Muscle of leg (tissue), 11 donors: Measurements from ENCODE around the gene BABAM2. TPM values are rescaled to one million over a fixed set of nuclear protein-coding genes. Genes with fewer than 3 reads are reported as not detected.
"Not testable (repeated sequence)": the region's sequence is repeated elsewhere in the genome, so short reads cannot be mapped to it uniquely, and the experiment has no call there.

ENCODE experiments used
- DNase-seq: peaks from one replicate; pipeline ENCODE4 v3.0.0; 2013
- H3K27ac ChIP-seq: one replicate; pipeline ENCODE4 v1.5.1; 2013; ENCODE audit warnings: mild to moderate bottlenecking, low read length, control low read depth
- H3K27me3 ChIP-seq: one replicate; pipeline ENCODE4 v1.6.1; 2013; ENCODE audit warnings: low read length; ENCODE audit not compliant: control insufficient read depth, insufficient read depth
- H3K36me3 ChIP-seq: one replicate; pipeline ENCODE4 v1.6.1; 2013; ENCODE audit warnings: low read length; ENCODE audit not compliant: control insufficient read depth, insufficient read depth
- H3K4me1 ChIP-seq: one replicate; pipeline ENCODE4 v1.6.1; 2013; ENCODE audit warnings: low read length; ENCODE audit not compliant: control insufficient read depth, insufficient read depth
- H3K4me3 ChIP-seq: one replicate; pipeline ENCODE4 v1.5.1; 2013; ENCODE audit warnings: low read length, control low read depth
- H3K9me3 ChIP-seq: replicated peaks from 2 replicates; pipeline ENCODE4 v1.6.1; 2013; ENCODE audit warnings: low read depth, low read length; ENCODE audit not compliant: control insufficient read depth
- WGBS: methylation state at CpG from one replicate; pipeline ENCODE4 v1.1.5; 2013; ENCODE audit warnings: missing lambda C conversion rate; ENCODE audit not compliant: insufficient coverage; 5-methylcytosine and 5-hydroxymethylcytosine counted together
- polyA plus RNA-seq, 8 donors: library from polyadenylated mRNA; unstranded; fragments of 120-200 nt; gene quantifications; one replicate each; pipeline versions ENCODE4 v1.2.1 to v1.2.3, GENCODE V29; 2013; ENCODE audit warnings: inconsistent platforms in 1 of 8, low replicate concordance in 1 of 8; ENCODE audit not compliant: insufficient read length in 8 of 8, insufficient read depth in 1 of 8
- total RNA-seq: library from RNA; stranded (reverse); fragments of 120-200 nt; gene quantifications from one replicate; pipeline ENCODE4 v1.2.4, GENCODE V29; 2013

Gene BABAM2
- total and polyA plus RNA-seq, 9 donors: 16.1 to 23.6 (median 21.4) TPM

- Histone ChIP-seq H3K4me3 (no peak overlapping the region), H3K9me3 (no peaks in the 10 kb centered on the region), H3K36me3 (no peaks in the 10 kb centered on the region), H3K27ac (no peak overlapping the region), H3K4me1 (peaks cover 38% of the 10 kb centered on the region), H3K27me3 (no peaks in the 10 kb centered on the region)
- WGBS: 75% methylated on average over 11 of the region's 19 CpGs
- no peak for DNase-seq
These were observed 477.3 kb downstream of the BABAM2 start for GRCh38 chr2:28367667-28368356.

- Histone ChIP-seq H3K27ac (no peak overlapping the region), H3K4me1 (peaks cover 35% of the 10 kb centered on the region), H3K36me3 (no peaks in the 10 kb centered on the region), H3K9me3 (no peaks in the 10 kb centered on the region), H3K27me3 (no peaks in the 10 kb centered on the region), H3K4me3 (no peak overlapping the region)
- no peak for DNase-seq
- 95% methylated on average over 7 of the region's 9 CpGs for WGBS
These were observed 477.8 kb downstream of the BABAM2 start for GRCh38 chr2:28368357-28368798.

GRCh38 chr2:28369358-28369757, 478.8 kb downstream of the BABAM2 start:
- H3K4me1 ChIP-seq: peaks cover 30% of the 10 kb centered on the region
- no peaks in the 10 kb centered on the region for H3K27me3 ChIP-seq
- DNase-seq: no peak
- no peak overlapping the region for H3K27ac ChIP-seq
- no peaks in the 10 kb centered on the region for H3K36me3 ChIP-seq
- WGBS: 53% methylated on average over 4 of the region's 5 CpGs
- H3K9me3 ChIP-seq: no peaks in the 10 kb centered on the region
- H3K4me3 ChIP-seq: no peak overlapping the region

- Histone ChIP-seq H3K27me3 (no peaks in the 10 kb centered on the region), H3K4me1 (peaks cover 20% of the 10 kb centered on the region)
These were observed 479.8 kb downstream of the BABAM2 start for GRCh38 chr2:28370354-28370753.

GRCh38 chr2:28371728-28372127, 481.2 kb downstream of the BABAM2 start:
- H3K36me3 ChIP-seq, H3K27me3 ChIP-seq, DNase-seq, H3K27ac ChIP-seq, H3K4me3 ChIP-seq, H3K4me1 ChIP-seq, H3K9me3 ChIP-seq: not testable (repeated sequence)
- WGBS: no CpG with 5 or more reads among the region's 4 CpGs

More at GRCh38 chr2:28370354-28370753, 479.8 kb downstream of the BABAM2 start:
- no peak overlapping the region for H3K27ac ChIP-seq
- 69% methylated on average over 2 of the region's 3 CpGs for WGBS
- no peak overlapping the region for H3K4me3 ChIP-seq
- DNase-seq: no peak
- no peaks in the 10 kb centered on the region for H3K9me3 ChIP-seq
- no peaks in the 10 kb centered on the region for H3K36me3 ChIP-seq

GRCh38 chr2:28373854-28374253, 483.3 kb downstream of the BABAM2 start:
- Histone ChIP-seq H3K27me3 (no peaks in the 10 kb centered on the region), H3K4me3 (no peak overlapping the region), H3K4me1 (peaks cover 16% of the 10 kb centered on the region), H3K9me3 (no peaks in the 10 kb centered on the region), H3K27ac (no peak overlapping the region), H3K36me3 (no peaks in the 10 kb centered on the region)
- WGBS: no CpG with 5 or more reads among the region's 4 CpGs
- no peak for DNase-seq

- Histone ChIP-seq H3K27me3 (no peaks in the 10 kb centered on the region), H3K4me3 (no peak overlapping the region), H3K4me1 (peaks cover 20% of the 10 kb centered on the region), H3K9me3 (no peaks in the 10 kb centered on the region), H3K36me3 (no peaks in the 10 kb centered on the region), H3K27ac (no peak overlapping the region)
- WGBS: 90% methylated on average over 4 of the region's 5 CpGs
- no peak for DNase-seq
These were observed 483.8 kb downstream of the BABAM2 start for GRCh38 chr2:28374331-28374730.

- Histone ChIP-seq H3K36me3 (no peaks in the 10 kb centered on the region), H3K27me3 (no peaks in the 10 kb centered on the region), H3K4me3 (no peak overlapping the region), H3K27ac (no peak overlapping the region), H3K9me3 (no peaks in the 10 kb centered on the region), H3K4me1 (peaks cover 21% of the 10 kb centered on the region)
- 80% methylated on average over 1 of the region's 3 CpGs for WGBS
- DNase-seq: no peak
These were observed 484.7 kb downstream of the BABAM2 start for GRCh38 chr2:28375236-28375635.

- DNase-seq: no peak
- H3K36me3 ChIP-seq: no peaks in the 10 kb centered on the region
- H3K9me3 ChIP-seq: no peaks in the 10 kb centered on the region
- H3K27me3 ChIP-seq: no peaks in the 10 kb centered on the region
- H3K27ac ChIP-seq: no peak overlapping the region
- peaks cover 21% of the 10 kb centered on the region for H3K4me1 ChIP-seq
- H3K4me3 ChIP-seq: no peak overlapping the region
- 84% methylated on average over 6 of the region's 8 CpGs for WGBS
These were observed 485.5 kb downstream of the BABAM2 start for GRCh38 chr2:28375742-28376631.

GRCh38 chr2:28377195-28377816, 486.8 kb downstream of the BABAM2 start:
- no peaks in the 10 kb centered on the region for H3K9me3 ChIP-seq
- no peaks in the 10 kb centered on the region for H3K36me3 ChIP-seq
- H3K27me3 ChIP-seq: no peaks in the 10 kb centered on the region
- H3K4me1 ChIP-seq: peaks cover 22% of the 10 kb centered on the region
- 86% methylated on average over 15 of the region's 19 CpGs for WGBS
- no peak for DNase-seq
- H3K27ac ChIP-seq: no peak overlapping the region
- no peak overlapping the region for H3K4me3 ChIP-seq
